GM12878 (cell line): ENCODE measurements around the gene MBOAT7. TPM values are rescaled to one million over a fixed set of nuclear protein-coding genes. Genes with fewer than 3 reads are reported as not detected.

Experiments used
- ATAC-seq: fragments of 200-7000 bp; cut with Tn5 transposase; 3 replicates; pipeline ENCODE4 v1.9.1; 2020; ENCODE audit warnings: mild to moderate bottlenecking, moderate library complexity
- BruUV-seq: library from RNA; stranded (reverse); fragments of 400-500 nt; replicated peaks from 2 replicates; lab custom pipeline; 2021; lab: Mats Ljungman, UMichigan
- CTCF ChIA-PET: fragments of 300-600 bp; sonication (Branson Sonifier 250); formaldehyde crosslinking; extraction: SDS; loops from one replicate; lab custom pipeline; 2021; ENCODE audit warnings: inconsistent platforms; lab: Yijun Ruan, JAX
- POLR2A ChIA-PET: fragments of 350-600 bp; formaldehyde crosslinking; extraction: SDS; loops from one replicate; lab custom pipeline; 2021; ENCODE audit warnings: inconsistent platforms; lab: Charles Lee
- RAD21 ChIA-PET: fragments of 300-600 bp; sonication (Branson Sonifier 250); formaldehyde crosslinking; loops from one replicate; lab custom pipeline; 2023; ENCODE audit warnings: antibody characterized with exemption; ENCODE audit not compliant: unreplicated experiment; lab: Charles Lee
- SMC1A ChIA-PET: fragments of 300-600 bp; sonication (Branson Sonifier 250); formaldehyde crosslinking; loops from one replicate; lab custom pipeline; 2023; ENCODE audit not compliant: unreplicated experiment, uncharacterized antibody; lab: Charles Lee
- DNase-seq: peaks from one replicate; pipeline ENCODE4 v3.0.0-alpha.2; 2011; ENCODE audit warnings: low read depth, low spot score
- FAIRE-seq: peaks from 3 replicates; lab custom pipeline; 2011; peaks lifted over from hg19 to GRCh38; lab: Jason Lieb, UNC
- H2AFZ ChIP-seq: 2 replicates; pipeline ENCODE4 v1.6.0; 2011; ENCODE audit warnings: low read depth, low read length, control low read depth; ENCODE audit not compliant: control insufficient read depth
- H3K27ac ChIP-seq: 2 replicates; pipeline ENCODE4 v1.5.1; 2011; ENCODE audit warnings: control low read depth; ENCODE audit not compliant: control insufficient read depth, insufficient read depth
- H3K27me3 ChIP-seq, 2 experiments: replicated peaks in 1 of 2; 2 replicates each; pipeline versions ENCODE4 v1.6.0 to v1.6.1; 2011; ENCODE audit warnings: low read length in 1 of 2; ENCODE audit not compliant: control insufficient read depth in 2 of 2, insufficient read depth in 2 of 2
- H3K36me3 ChIP-seq, 2 experiments: 2 replicates each; pipeline ENCODE4 v1.5.1; 2011; ENCODE audit warnings: low read length in 1 of 2; ENCODE audit not compliant: control insufficient read depth in 2 of 2, insufficient read depth in 2 of 2
- H3K4me1 ChIP-seq: 2 replicates; pipeline ENCODE4 v1.6.1; 2011; ENCODE audit warnings: mild to moderate bottlenecking, low read length, moderate library complexity, mixed read lengths; ENCODE audit not compliant: control insufficient read depth, insufficient read depth
- H3K4me2 ChIP-seq: 2 replicates; pipeline ENCODE4 v1.6.0; 2011; ENCODE audit warnings: control low read depth; ENCODE audit not compliant: control insufficient read depth, insufficient read depth
- H3K4me3 ChIP-seq: fragments of 200-600 bp; sonication (generic); 2 replicates; pipeline ENCODE4 v1.5.1; 2016
- H3K79me2 ChIP-seq: 2 replicates; pipeline ENCODE4 v1.6.0; 2011; ENCODE audit warnings: low read length; ENCODE audit not compliant: control insufficient read depth, insufficient read depth
- H3K9ac ChIP-seq: 2 replicates; pipeline ENCODE4 v1.8.0; 2011; ENCODE audit warnings: low read length, control low read depth, mixed read lengths; ENCODE audit not compliant: control insufficient read depth, insufficient read depth
- H3K9me3 ChIP-seq: replicated peaks from 3 replicates; pipeline ENCODE4 v1.5.1; 2011; ENCODE audit warnings: mild to moderate bottlenecking, low read length; ENCODE audit not compliant: control insufficient read depth, insufficient read depth
- H4K20me1 ChIP-seq: 2 replicates; pipeline ENCODE4 v1.6.0; 2011; ENCODE audit not compliant: control insufficient read depth, insufficient read depth
- CHD1 ChIP-seq: IDR thresholded peaks from 2 replicates; pipeline ENCODE4 v1.6.1; 2012; ENCODE audit warnings: low read depth, low read length, improper control_type of control experiment
- CREM ChIP-seq: IDR thresholded peaks from 2 replicates; pipeline ENCODE4 v1.6.1; 2014; ENCODE audit warnings: antibody characterized with exemption, low read depth
- KLF5 ChIP-seq: fragments of 450-650 bp; IDR thresholded peaks from 2 replicates; pipeline ENCODE4 v1.6.1; 2014; ENCODE audit warnings: mild to moderate bottlenecking; ENCODE audit not compliant: partially characterized antibody
- NFYA ChIP-seq: IDR thresholded peaks from 2 replicates; pipeline ENCODE4 v1.6.1; 2011; ENCODE audit warnings: low read depth, mild to moderate bottlenecking, low read length, improper control_type of control experiment, borderline replicate concordance
- PAX8 ChIP-seq: fragments of 450-650 bp; IDR thresholded peaks from 2 replicates; pipeline ENCODE4 v1.6.1; 2017; ENCODE audit warnings: mild to moderate bottlenecking, moderate library complexity
- PBX3 ChIP-seq: IDR thresholded peaks from 2 replicates; pipeline ENCODE4 v1.6.1; 2011; ENCODE audit warnings: mild to moderate bottlenecking, low read depth, low read length, moderate library complexity; ENCODE audit not compliant: insufficient replicate concordance
- SIX5 ChIP-seq: IDR thresholded peaks from 2 replicates; pipeline ENCODE4 v1.6.1; 2011; ENCODE audit warnings: mild to moderate bottlenecking, low read depth, low read length, moderate library complexity; ENCODE audit not compliant: severe bottlenecking
- SUPT20H ChIP-seq: IDR thresholded peaks from 2 replicates; pipeline ENCODE4 v1.6.1; 2011; ENCODE audit warnings: low read depth, mild to moderate bottlenecking, low read length, moderate library complexity, borderline replicate concordance; ENCODE audit not compliant: control insufficient read depth
- TAF1 ChIP-seq: IDR thresholded peaks from 2 replicates; pipeline ENCODE4 v1.6.1; 2011; ENCODE audit warnings: mild to moderate bottlenecking, low read depth, low read length, borderline replicate concordance
- TARDBP ChIP-seq: IDR thresholded peaks from 2 replicates; pipeline ENCODE4 v1.6.1; 2016; ENCODE audit warnings: borderline replicate concordance
- WRNIP1 ChIP-seq: IDR thresholded peaks from 2 replicates; pipeline ENCODE4 v1.6.1; 2011; ENCODE audit warnings: low read depth, low read length, improper control_type of control experiment, borderline replicate concordance
- WGBS: methylation state at CpG from one replicate; pipeline ENCODE4 v1.1.6; 2016; ENCODE audit warnings: low lambda C conversion rate; ENCODE audit not compliant: insufficient replicate concordance, insufficient coverage; ENCODE audit errors: missing lambda C conversion rate; 5-methylcytosine and 5-hydroxymethylcytosine counted together
- in situ Hi-C: fragments of 300-500 bp; cut with MboI; formaldehyde crosslinking; loops from 9 replicates; pipeline ENCODE4 v1.14.3; 2018; ENCODE audit warnings: mixed read lengths
- intact Hi-C: fragments of 100-400 bp; cut with micrococcal nuclease; formaldehyde crosslinking; loops from one replicate; pipeline ENCODE4 v1.14.2; 2022; ENCODE audit not compliant: unreplicated experiment
- polyA plus RNA-seq, 11 experiments: library from polyadenylated mRNA; depleted of rRNA in 4 of 11; unstranded in 6 of 11; stranded (reverse) in 5 of 11; fragments of >200 nt; fragmentation: Nextera tagmentation in 4 of 11; fragmentation: Illumina TruSeq in 1 of 11; extraction: Ambion mirVana in 4 of 11; extraction: Trizol in 1 of 11; gene quantifications; 1 replicate in 1 of 11; 2 replicates in 10 of 11; pipeline versions ENCODE4 v1.2.1 to v1.2.3, GENCODE V29; 2011 to 2016; ENCODE audit warnings: inconsistent platforms in 2 of 11, missing spikeins in 2 of 11, low read depth in 1 of 11
- total RNA-seq, 4 experiments: library from RNA; depleted of rRNA in 3 of 4; stranded (reverse); fragments of >200 nt in 3 of 4; fragmentation: Illumina TruSeq in 1 of 4; extraction: Trizol in 1 of 4; gene quantifications; 2 replicates each; pipeline versions ENCODE4 v1.2.1 to v1.2.3, GENCODE V29; 2013 to 2021
- TF ChIP-seq, protein P1 (sequence below): IDR thresholded peaks from 2 replicates; pipeline ENCODE4 v1.6.1; 2011; ENCODE audit warnings: borderline replicate concordance, low read depth, mild to moderate bottlenecking, moderate library complexity, low read length; ENCODE audit not compliant: insufficient read depth, poor library complexity, severe bottlenecking
- TF ChIP-seq, protein P2 (sequence below): IDR thresholded peaks from 2 replicates; pipeline ENCODE4 v1.6.1; 2012; ENCODE audit warnings: low read depth, low read length, improper control_type of control experiment
- TF ChIP-seq, protein P3 (sequence below): fragments of 450-650 bp; IDR thresholded peaks from 2 replicates; pipeline ENCODE4 v1.6.1; 2016; ENCODE audit warnings: mild to moderate bottlenecking

Gene MBOAT7
- total and polyA plus RNA-seq, 10 of the 15 experiments (the other 5 are each of a cell fraction or from before 2014, with no cell fraction given): 0.69 to 44.5 (median 21.7) TPM

DNA sequence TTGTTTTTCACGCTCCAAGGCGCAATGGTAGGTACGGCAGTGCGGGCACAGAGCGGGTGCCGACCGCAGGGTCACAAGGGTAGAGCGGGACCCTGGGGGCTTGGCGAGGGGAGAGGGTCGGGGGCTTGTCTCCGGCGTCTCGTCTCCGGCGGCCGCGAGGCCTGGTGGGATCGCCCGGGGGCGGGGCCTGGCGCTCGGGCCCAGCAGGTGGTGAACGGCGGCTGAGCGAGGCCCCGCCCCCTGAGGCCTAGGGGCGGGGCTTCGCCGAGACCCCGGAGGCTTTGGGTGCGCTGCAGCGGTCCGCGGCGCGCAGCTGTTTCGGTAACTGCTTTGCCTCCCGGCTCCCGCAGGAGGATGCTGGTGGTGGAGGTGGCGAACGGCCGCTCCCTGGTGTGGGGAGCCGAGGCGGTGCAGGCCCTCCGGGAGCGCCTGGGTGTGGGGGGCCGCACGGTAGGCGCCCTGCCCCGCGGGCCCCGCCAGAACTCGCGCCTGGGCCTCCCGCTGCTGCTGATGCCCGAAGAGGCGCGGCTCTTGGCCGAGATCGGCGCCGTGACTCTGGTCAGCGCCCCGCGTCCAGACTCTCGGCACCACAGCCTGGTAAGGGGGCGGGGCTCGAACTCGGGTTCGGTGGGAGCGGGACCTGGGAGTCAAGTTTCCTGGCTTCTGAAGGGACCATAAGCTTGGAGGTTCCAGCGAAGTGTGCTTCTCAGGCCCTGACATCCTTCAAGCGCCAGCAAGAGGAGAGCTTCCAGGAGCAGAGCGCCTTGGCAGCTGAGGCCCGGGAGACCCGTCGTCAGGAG, 1.8 kb upstream of the MBOAT7 start, which contains the start of gene TSEN34:
Gene TSEN34 (plus strand): TSS at position 298 of the 800 bp plus-strand sequence. CDS start 57 bp downstream, at position 355.
- DNase-seq: no peak
- Histone ChIP-seq H2AFZ (peak within 1 kb of the TSS; percentile 99), H3K36me3 (peaks cover 2 to 4% of the 10 kb centered on the region in 2 experiments; a peak in 3 of 4 replicates), H3K4me1 (peaks cover 14% of the 10 kb centered on the region), H3K4me2 (peak within 1 kb of the TSS; percentile 93), H3K4me3 (peak within 1 kb of the TSS; percentile 95), H3K27me3 (no peaks in the 10 kb centered on the region), H3K27ac (peak within 1 kb of the TSS; percentile 99), H4K20me1 (no peaks in the 10 kb centered on the region), H3K79me2 (peaks cover 19% of the 10 kb centered on the region), H3K9me3 (no peaks in the 10 kb centered on the region), H3K9ac (peak within 1 kb of the TSS; percentile 90)
- CTCF ChIA-PET: interaction anchor here (0.6 to 1.2 kb wide), 2 partner anchors 10 to 21 kb away, joined by 3 read pairs; partner anchors contain the start of gene RPS9
- WGBS: under 1% methylated on average over 68 of the region's 77 CpGs
- TSS peak; percentile 72 for BruUV-seq
- in situ Hi-C loops (no loop called here), intact Hi-C loops (no loop called here)
- RAD21 ChIA-PET: interaction anchor here (0.6 to 1.0 kb wide), 4 partner anchors 9 to 1463 kb away, joined by 3 read pairs; partner anchors contain the start of gene CNOT3
- SMC1A ChIA-PET: interaction anchor here (0.5 to 4.8 kb wide), 7 partner anchors 8 to 75 kb away, joined by 3 to 26 read pairs (median 4); partner anchors contain the start of gene RPS9
- POLR2A ChIA-PET: interaction anchor here (0.5 to 6.1 kb wide), 7 partner anchors 11 to 258 kb away, joined by 3 to 100 read pairs (median 6); partner anchors contain the start of genes CNOT3, LENG1, LENG8 and RPS9
- no peak for FAIRE-seq
- ATAC-seq: peak; percentile 53
- TF ChIP-seq KLF5 (peak; percentile 87), NFYA (no peak), SUPT20H (no peak), TAF1 (peak; percentile 34; the same call in 1 of the 2 replicates), PAX8 (no peak), TARDBP (no peak), WRNIP1 (no peak), CREM (no peak), SIX5 (no peak), PBX3 (no peak), CHD1 (0 out of 2 replicates have a peak, but pooled peaks have one; percentile 39)
- TF ChIP-seq, protein P1, sequence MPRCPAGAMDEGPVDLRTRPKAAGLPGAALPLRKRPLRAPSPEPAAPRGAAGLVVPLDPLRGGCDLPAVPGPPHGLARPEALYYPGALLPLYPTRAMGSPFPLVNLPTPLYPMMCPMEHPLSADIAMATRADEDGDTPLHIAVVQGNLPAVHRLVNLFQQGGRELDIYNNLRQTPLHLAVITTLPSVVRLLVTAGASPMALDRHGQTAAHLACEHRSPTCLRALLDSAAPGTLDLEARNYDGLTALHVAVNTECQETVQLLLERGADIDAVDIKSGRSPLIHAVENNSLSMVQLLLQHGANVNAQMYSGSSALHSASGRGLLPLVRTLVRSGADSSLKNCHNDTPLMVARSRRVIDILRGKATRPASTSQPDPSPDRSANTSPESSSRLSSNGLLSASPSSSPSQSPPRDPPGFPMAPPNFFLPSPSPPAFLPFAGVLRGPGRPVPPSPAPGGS: no peak
- TF ChIP-seq, protein P2, sequence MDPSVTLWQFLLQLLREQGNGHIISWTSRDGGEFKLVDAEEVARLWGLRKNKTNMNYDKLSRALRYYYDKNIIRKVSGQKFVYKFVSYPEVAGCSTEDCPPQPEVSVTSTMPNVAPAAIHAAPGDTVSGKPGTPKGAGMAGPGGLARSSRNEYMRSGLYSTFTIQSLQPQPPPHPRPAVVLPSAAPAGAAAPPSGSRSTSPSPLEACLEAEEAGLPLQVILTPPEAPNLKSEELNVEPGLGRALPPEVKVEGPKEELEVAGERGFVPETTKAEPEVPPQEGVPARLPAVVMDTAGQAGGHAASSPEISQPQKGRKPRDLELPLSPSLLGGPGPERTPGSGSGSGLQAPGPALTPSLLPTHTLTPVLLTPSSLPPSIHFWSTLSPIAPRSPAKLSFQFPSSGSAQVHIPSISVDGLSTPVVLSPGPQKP: no peak
- TF ChIP-seq, protein P3, sequence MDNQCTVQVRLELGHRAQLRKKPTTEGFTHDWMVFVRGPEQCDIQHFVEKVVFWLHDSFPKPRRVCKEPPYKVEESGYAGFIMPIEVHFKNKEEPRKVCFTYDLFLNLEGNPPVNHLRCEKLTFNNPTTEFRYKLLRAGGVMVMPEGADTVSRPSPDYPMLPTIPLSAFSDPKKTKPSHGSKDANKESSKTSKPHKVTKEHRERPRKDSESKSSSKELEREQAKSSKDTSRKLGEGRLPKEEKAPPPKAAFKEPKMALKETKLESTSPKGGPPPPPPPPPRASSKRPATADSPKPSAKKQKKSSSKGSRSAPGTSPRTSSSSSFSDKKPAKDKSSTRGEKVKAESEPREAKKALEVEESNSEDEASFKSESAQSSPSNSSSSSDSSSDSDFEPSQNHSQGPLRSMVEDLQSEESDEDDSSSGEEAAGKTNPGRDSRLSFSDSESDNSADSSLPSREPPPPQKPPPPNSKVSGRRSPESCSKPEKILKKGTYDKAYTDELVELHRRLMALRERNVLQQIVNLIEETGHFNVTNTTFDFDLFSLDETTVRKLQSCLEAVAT: no peak
